GM12878 (cell line): ENCODE data around the gene SLC35F3.

Source experiments
- CHD2 ChIP-seq: IDR thresholded peaks from 2 replicates; pipeline ENCODE4 v1.6.1; 2011; ENCODE audit warnings: low read depth, low read length, improper control_type of control experiment, borderline replicate concordance
- CHD4 ChIP-seq: fragments of 200-600 bp; sonication (generic); IDR thresholded peaks from 2 replicates; pipeline ENCODE4 v1.6.1; 2016; ENCODE audit warnings: mild to moderate bottlenecking
- CREB1 ChIP-seq: IDR thresholded peaks from 2 replicates; pipeline ENCODE4 v1.6.1; 2012; ENCODE audit warnings: low read depth, mild to moderate bottlenecking, inconsistent platforms
- CTCF ChIP-seq, 3 experiments: IDR thresholded peaks in 2 of 3; conservative IDR thresholded peaks in 1 of 3; 2 replicates each; pipeline ENCODE4 v1.5.1; 2011; ENCODE audit warnings: low read depth in 3 of 3, low read length in 3 of 3, mild to moderate bottlenecking in 3 of 3, control low read depth in 2 of 3, moderate library complexity in 2 of 3, inconsistent platforms in 1 of 3, mixed read lengths in 1 of 3; ENCODE audit not compliant: control insufficient read depth in 2 of 3, insufficient read depth in 1 of 3; ENCODE audit errors: extremely low read depth in 1 of 3
- EP300 ChIP-seq, 2 experiments: fragments of 150-350 bp in 1 of 2; IDR thresholded peaks; 2 replicates each; pipeline ENCODE4 v1.6.1; 2011 to 2012; ENCODE audit warnings: low read depth in 2 of 2, low read length in 2 of 2, borderline replicate concordance in 1 of 2, improper control_type of control experiment in 1 of 2, inconsistent platforms in 1 of 2; ENCODE audit not compliant: control insufficient read depth in 1 of 2
- EZH2 ChIP-seq: IDR thresholded peaks from 2 replicates; pipeline ENCODE4 v1.6.1; 2012; ENCODE audit warnings: low read depth, mild to moderate bottlenecking, control low read depth, inconsistent platforms, low read length, borderline replicate concordance; ENCODE audit not compliant: control insufficient read depth
- JUND ChIP-seq: IDR thresholded peaks from 2 replicates; pipeline ENCODE4 v1.6.1; 2012; ENCODE audit warnings: low read depth, mild to moderate bottlenecking, low read length, improper control_type of control experiment, moderate library complexity
- MLLT1 ChIP-seq: fragments of 450-650 bp; IDR thresholded peaks from 2 replicates; pipeline ENCODE4 v1.6.1; 2016; ENCODE audit warnings: mild to moderate bottlenecking
- NRF1 ChIP-seq: conservative IDR thresholded peaks from 2 replicates; pipeline ENCODE4 v1.6.1; 2011; ENCODE audit warnings: mild to moderate bottlenecking, low read depth, low read length, improper control_type of control experiment
- RAD21 ChIP-seq: IDR thresholded peaks from 2 replicates; pipeline ENCODE4 v1.6.1; 2011; ENCODE audit warnings: mild to moderate bottlenecking, low read depth, low read length, moderate library complexity; ENCODE audit not compliant: insufficient read depth
- TCF3 ChIP-seq: IDR thresholded peaks from 2 replicates; pipeline ENCODE4 v1.6.1; 2012; ENCODE audit warnings: low read depth, mild to moderate bottlenecking, low read length, borderline replicate concordance; ENCODE audit not compliant: insufficient read depth

GRCh38 chr1:234217316-234217840 lies 312.9 kb downstream of the SLC35F3 start:
- TF ChIP-seq CTCF (IDR thresholded peaks at IDR 0.05 in 2 of 3, conservative IDR thresholded peaks at IDR 0.05 in 1 of 3; ENCODE audit: control insufficient read depth in 2 of 3, extremely low read depth in 1 of 3, insufficient read depth in 1 of 3, low read depth in 3 of 3, low read length in 3 of 3) (no peak), CREB1 (no peak), TCF3 (no peak), MLLT1 (no peak), CHD4 (no peak), NRF1 (no peak), RAD21 (no peak), EZH2 (no peak), JUND (no peak), CHD2 (no peak), EP300 (IDR thresholded peaks at IDR 0.05; ENCODE audit: borderline replicate concordance in 1 of 2, control insufficient read depth in 1 of 2, low read depth in 2 of 2, low read length in 2 of 2) (no peak)
